Erythroblast (primary cell): ENCODE results near the gene ARL5A.

Experiments used
- GATA1 ChIP-seq: IDR thresholded peaks from 2 replicates; pipeline ENCODE4 v1.6.1; 2011; ENCODE audit warnings: low read depth, mild to moderate bottlenecking, control low read depth, low read length, moderate library complexity
- POLR2A ChIP-seq: IDR thresholded peaks from 2 replicates; pipeline ENCODE4 v1.6.1; 2011; ENCODE audit warnings: mild to moderate bottlenecking, low read length

- TF ChIP-seq POLR2A (no peak), GATA1 (no peak)
Measured at GRCh38 chr2:151872463-151872862, 44.2 kb upstream of the ARL5A start.
